ENCODE measurements around the gene SERPINE2. TPM values are rescaled to one million over a fixed set of nuclear protein-coding genes. Genes with fewer than 3 reads are reported as not detected.

The SERPINE2 gene
- total RNA-seq, 1 donor: 658 TPM

- no peak for DNase-seq (ENCODE audit: insufficient read length, low spot score, missing footprints)
- no peak for TF ChIP-seq CTCF (IDR thresholded peaks at IDR 0.05; ENCODE audit: extremely low read depth, low read depth, low read length)
- Histone ChIP-seq H3K4me2 (ENCODE audit: insufficient read depth, low read length) (no peak overlapping the region), H4K20me1 (ENCODE audit: insufficient read depth, low read length) (no peaks in the 10 kb centered on the region), H3K79me2 (ENCODE audit: insufficient read depth, low read length) (no peaks in the 10 kb centered on the region), H3K27me3 (ENCODE audit: insufficient read depth, low read length) (no peaks in the 10 kb centered on the region), H3K4me3 (ENCODE audit: insufficient read depth, low read length) (no peak overlapping the region), H3K9me3 (ENCODE audit: low read depth, low read length) (no peaks in the 10 kb centered on the region), H2AFZ (ENCODE audit: low read length) (no peak overlapping the region), H3K27ac (ENCODE audit: low read depth, low read length) (no peak overlapping the region), H3K4me1 (ENCODE audit: insufficient read depth, low read length) (peaks cover 12% of the 10 kb centered on the region), H3K36me3 (ENCODE audit: insufficient read depth, low read length) (no peaks in the 10 kb centered on the region)
Observed at GRCh38 chr2:224075588-224075987, 36.5 kb upstream of the SERPINE2 start.

GRCh38 chr2:224073676-224074075 is 34.6 kb upstream of the SERPINE2 start:
- Histone ChIP-seq H3K4me1 (ENCODE audit: insufficient read depth, low read length) (peaks cover 12% of the 10 kb centered on the region), H3K4me2 (ENCODE audit: insufficient read depth, low read length) (no peak overlapping the region), H4K20me1 (ENCODE audit: insufficient read depth, low read length) (no peaks in the 10 kb centered on the region), H2AFZ (ENCODE audit: low read length) (no peak overlapping the region), H3K79me2 (ENCODE audit: insufficient read depth, low read length) (no peaks in the 10 kb centered on the region), H3K9me3 (ENCODE audit: low read depth, low read length) (no peaks in the 10 kb centered on the region), H3K36me3 (ENCODE audit: insufficient read depth, low read length) (no peaks in the 10 kb centered on the region), H3K27me3 (ENCODE audit: insufficient read depth, low read length) (no peaks in the 10 kb centered on the region), H3K4me3 (ENCODE audit: insufficient read depth, low read length) (no peak overlapping the region), H3K27ac (ENCODE audit: low read depth, low read length) (no peak overlapping the region)
- no peak for TF ChIP-seq CTCF (IDR thresholded peaks at IDR 0.05; ENCODE audit: extremely low read depth, low read depth, low read length)
- DNase-seq (ENCODE audit: insufficient read length, low spot score, missing footprints): no peak

DNA sequence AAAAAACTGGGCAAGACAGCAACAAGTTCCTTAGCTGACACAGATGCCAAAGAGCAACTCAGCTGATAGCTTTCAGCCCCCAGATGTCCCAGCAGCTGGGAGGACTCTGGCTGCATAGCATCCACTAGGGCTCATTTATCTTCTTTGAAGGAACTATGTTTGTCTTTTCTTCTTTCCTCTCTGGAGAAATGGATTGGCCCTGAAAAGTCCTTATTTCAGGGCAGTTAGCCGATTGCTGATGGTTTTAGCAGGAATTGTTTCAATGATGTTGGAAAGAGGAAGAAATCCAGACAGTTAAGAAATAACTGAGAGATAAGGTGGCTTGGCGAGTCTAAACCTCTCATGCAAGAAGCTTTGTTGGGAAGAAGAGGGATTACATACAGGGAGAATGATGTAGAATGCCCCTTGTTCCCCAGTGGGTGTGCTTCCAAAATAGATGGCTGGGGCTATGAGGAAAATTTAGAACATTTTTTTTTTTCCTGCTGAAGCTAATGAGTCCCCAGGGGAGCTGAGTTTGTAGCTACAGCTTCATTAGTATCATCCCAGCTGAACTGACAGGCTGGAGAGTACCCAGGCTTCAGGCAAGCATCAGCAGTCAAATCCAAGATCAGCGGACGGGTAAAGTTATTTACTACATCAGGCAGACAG is 33.6 kb upstream of the SERPINE2 start:
- no peaks in the 10 kb centered on the region for H3K9me3 ChIP-seq (ENCODE audit: low read depth, low read length)
- peak overlapping the region; percentile 4 for H3K4me2 ChIP-seq (ENCODE audit: insufficient read depth, low read length)
- no peaks in the 10 kb centered on the region for H3K36me3 ChIP-seq (ENCODE audit: insufficient read depth, low read length)
- no peaks in the 10 kb centered on the region for H3K27me3 ChIP-seq (ENCODE audit: insufficient read depth, low read length)
- H4K20me1 ChIP-seq (ENCODE audit: insufficient read depth, low read length): no peaks in the 10 kb centered on the region
- H3K27ac ChIP-seq (ENCODE audit: low read depth, low read length): no peak overlapping the region
- peak overlapping the region; percentile 32 for H2AFZ ChIP-seq (ENCODE audit: low read length)
- H3K79me2 ChIP-seq (ENCODE audit: insufficient read depth, low read length): no peaks in the 10 kb centered on the region
- H3K4me1 ChIP-seq (ENCODE audit: insufficient read depth, low read length): peaks cover 12% of the 10 kb centered on the region
- H3K4me3 ChIP-seq (ENCODE audit: insufficient read depth, low read length): no peak overlapping the region
- DNase-seq (ENCODE audit: insufficient read length, low spot score, missing footprints): no peak
- peak; percentile 18 for TF ChIP-seq CTCF (IDR thresholded peaks at IDR 0.05; ENCODE audit: extremely low read depth, low read depth, low read length)

DNA sequence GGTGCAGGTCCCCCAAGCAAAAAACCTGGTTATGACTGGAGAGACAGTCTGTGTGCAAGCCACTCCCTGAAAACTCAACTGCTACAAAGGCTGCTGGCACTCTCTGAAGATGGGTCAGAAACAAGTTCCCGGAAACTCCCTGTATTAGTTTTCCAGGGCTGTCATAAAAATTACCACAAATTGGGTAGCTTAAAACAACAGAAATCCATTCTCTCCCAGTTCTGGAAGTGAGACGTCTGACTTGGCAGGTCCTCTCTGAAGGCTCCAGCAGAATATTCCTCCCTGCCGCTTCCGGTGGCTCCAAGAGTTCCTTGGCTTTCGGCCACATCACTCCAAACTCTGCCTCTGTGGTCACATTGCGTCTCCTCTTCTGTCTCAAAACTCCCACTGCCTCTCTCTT is 30.1 kb upstream of the SERPINE2 start:
- peak overlapping the region; percentile 23 for H3K4me2 ChIP-seq (ENCODE audit: insufficient read depth, low read length)
- H3K27ac ChIP-seq (ENCODE audit: low read depth, low read length): no peak overlapping the region
- TF ChIP-seq CTCF (IDR thresholded peaks at IDR 0.05; ENCODE audit: extremely low read depth, low read depth, low read length): no peak
- H3K79me2 ChIP-seq (ENCODE audit: insufficient read depth, low read length): no peaks in the 10 kb centered on the region
- peaks cover 12% of the 10 kb centered on the region for H3K4me1 ChIP-seq (ENCODE audit: insufficient read depth, low read length)
- DNase-seq (ENCODE audit: insufficient read length, low spot score, missing footprints): no peak
- H4K20me1 ChIP-seq (ENCODE audit: insufficient read depth, low read length): no peaks in the 10 kb centered on the region
- H3K9me3 ChIP-seq (ENCODE audit: low read depth, low read length): no peaks in the 10 kb centered on the region
- H2AFZ ChIP-seq (ENCODE audit: low read length): peak overlapping the region; percentile 45
- no peak overlapping the region for H3K4me3 ChIP-seq (ENCODE audit: insufficient read depth, low read length)
- no peaks in the 10 kb centered on the region for H3K36me3 ChIP-seq (ENCODE audit: insufficient read depth, low read length)
- H3K27me3 ChIP-seq (ENCODE audit: insufficient read depth, low read length): no peaks in the 10 kb centered on the region
